CD1c-positive myeloid dendritic cell (primary cell): Measurements from ENCODE around the gene STAT5A.

ENCODE experiments used
- DNase-seq: peaks from one replicate; pipeline ENCODE4 v3.0.0-alpha.2; 2016; ENCODE audit errors: extremely low spot score

The STAT5A gene

GRCh38 chr17:42268236-42268635 is 20.1 kb upstream of the STAT5A start:
- no peak for DNase-seq

- DNase-seq, result no peak
Observed at GRCh38 chr17:42270170-42270535, 18.1 kb upstream of the STAT5A start.

- no peak for DNase-seq
Observed at GRCh38 chr17:42270596-42270995, 17.7 kb upstream of the STAT5A start.

GRCh38 chr17:42271006-42271778 is 17.1 kb upstream of the STAT5A start:
- DNase-seq, result no peak

GRCh38 chr17:42271779-42272035 is 16.6 kb upstream of the STAT5A start:
- DNase-seq, result no peak

GRCh38 chr17:42272162-42272907 is 16.0 kb upstream of the STAT5A start:
- no peak for DNase-seq

- DNase-seq, result no peak
Observed at GRCh38 chr17:42273474-42274252, 14.6 kb upstream of the STAT5A start.

GRCh38 chr17:42274253-42274542 is 14.1 kb upstream of the STAT5A start:
- no peak for DNase-seq

GRCh38 chr17:42274812-42275526 is 13.3 kb upstream of the STAT5A start:
- DNase-seq, result no peak

GRCh38 chr17:42275527-42276358 is 12.6 kb upstream of the STAT5A start:
- DNase-seq, result no peak

- peak; percentile 89 for DNase-seq
Observed at GRCh38 chr17:42276359-42276608, 12.0 kb upstream of the STAT5A start, which contains the start of gene STAT5B. Gene STAT5B (minus strand): TSS chr17:42276391. CDS start chr17:42232127, 44,264 bp downstream.

GRCh38 chr17:42276609-42277341 is 11.5 kb upstream of the STAT5A start:
- DNase-seq, result peak; percentile 38

- DNase-seq, result no peak
Observed at GRCh38 chr17:42277342-42277712, 11.0 kb upstream of the STAT5A start.

- DNase-seq, result no peak
Observed at GRCh38 chr17:42279776-42280630, 8.3 kb upstream of the STAT5A start.

- DNase-seq, result no peak
Observed at GRCh38 chr17:42281571-42282096, 6.7 kb upstream of the STAT5A start.

- DNase-seq, result no peak
Observed at GRCh38 chr17:42282478-42283080, 5.7 kb upstream of the STAT5A start.

- DNase-seq, result no peak
Observed at GRCh38 chr17:42283241-42284023, 4.9 kb upstream of the STAT5A start.

- DNase-seq, result no peak
Observed at GRCh38 chr17:42284024-42284369, 4.3 kb upstream of the STAT5A start.

- no peak for DNase-seq
Observed at GRCh38 chr17:42284566-42284965, 3.7 kb upstream of the STAT5A start.
